SHP77 treated with DMSO at 0.1 percent for 48 hours (cell line): ENCODE data around the gene IL15RA.
"Not testable (repeated sequence)": the region's sequence is repeated elsewhere in the genome, so short reads cannot be mapped to it uniquely, and the experiment has no call there.

Source experiments
- DNase-seq: peaks from one replicate; lab custom pipeline; 2025; lab: John Stamatoyannopoulos, UW

IL15RA gene

GRCh38 chr10:5949009-5949759 lies 28.2 kb downstream of the IL15RA start:
- DNase-seq: no peak

GRCh38 chr10:5948208-5948585 lies 29.1 kb downstream of the IL15RA start:
- no peak for DNase-seq

- no peak for DNase-seq
Observed at GRCh38 chr10:5947471-5948207, 29.7 kb downstream of the IL15RA start.

GRCh38 chr10:5946786-5947185 lies 30.6 kb downstream of the IL15RA start:
- DNase-seq: no peak

GRCh38 chr10:5946419-5946775 lies 30.9 kb downstream of the IL15RA start:
- not testable (repeated sequence) for DNase-seq

- DNase-seq: no peak
Observed at GRCh38 chr10:5945561-5946418, 31.6 kb downstream of the IL15RA start.

- DNase-seq: no peak
Observed at GRCh38 chr10:5945190-5945509, 32.2 kb downstream of the IL15RA start.

- no peak for DNase-seq
Observed at GRCh38 chr10:5944389-5945189, 32.8 kb downstream of the IL15RA start.

- DNase-seq: no peak
Observed at GRCh38 chr10:5943536-5943935, 33.8 kb downstream of the IL15RA start.

- DNase-seq: no peak
Observed at GRCh38 chr10:5942474-5942873, 34.9 kb downstream of the IL15RA start.

- DNase-seq: no peak
Observed at GRCh38 chr10:5942001-5942400, 35.3 kb downstream of the IL15RA start.

- DNase-seq: no peak
Observed at GRCh38 chr10:5941579-5941978, 35.8 kb downstream of the IL15RA start.

- no peak for DNase-seq
Observed at GRCh38 chr10:5940807-5941218, 36.5 kb downstream of the IL15RA start.

- DNase-seq: no peak
Observed at GRCh38 chr10:5938291-5938690, 39.1 kb downstream of the IL15RA start.

- DNase-seq: no peak
Observed at GRCh38 chr10:5937016-5937415, 40.3 kb downstream of the IL15RA start.

- DNase-seq: no peak
Observed at GRCh38 chr10:5935628-5936027, 41.7 kb downstream of the IL15RA start.

GRCh38 chr10:5933909-5934546 lies 43.3 kb downstream of the IL15RA start:
- no peak for DNase-seq

GRCh38 chr10:5932345-5932744 lies 45.0 kb downstream of the IL15RA start:
- no peak for DNase-seq

GRCh38 chr10:5930272-5930671 lies 47.1 kb downstream of the IL15RA start:
- no peak for DNase-seq

- DNase-seq: no peak
Observed at GRCh38 chr10:5929442-5929841, 47.9 kb downstream of the IL15RA start.

- DNase-seq: no peak
Observed at GRCh38 chr10:5927306-5927705, 50.0 kb downstream of the IL15RA start.

GRCh38 chr10:5924889-5925288 lies 52.5 kb downstream of the IL15RA start:
- DNase-seq: no peak
